NAMALWA (cell line): ENCODE measurements around the gene RPS17.
"Not testable (repeated sequence)": the region's sequence is repeated elsewhere in the genome, so short reads cannot be mapped to it uniquely, and the experiment has no call there.

ENCODE experiments used
- DNase-seq: peaks from one replicate; pipeline ENCODE4 v3.0.0-alpha.2; 2015; ENCODE audit warnings: low spot score

Gene RPS17

GRCh38 chr15:82507087-82507486 is 33.2 kb downstream of the RPS17 start:
- not testable (repeated sequence) for DNase-seq

- not testable (repeated sequence) for DNase-seq
Measured at GRCh38 chr15:82505842-82506241, 34.4 kb downstream of the RPS17 start.

- not testable (repeated sequence) for DNase-seq
Measured at GRCh38 chr15:82504074-82504473, 36.2 kb downstream of the RPS17 start.

- DNase-seq: not testable (repeated sequence)
Measured at GRCh38 chr15:82502700-82503339, 37.4 kb downstream of the RPS17 start.

GRCh38 chr15:82500772-82501171 is 39.5 kb downstream of the RPS17 start:
- peak; percentile 1 for DNase-seq

GRCh38 chr15:82497978-82498377 is 42.3 kb downstream of the RPS17 start:
- not testable (repeated sequence) for DNase-seq

- not testable (repeated sequence) for DNase-seq
Measured at GRCh38 chr15:82488250-82488649, 52.0 kb downstream of the RPS17 start.

GRCh38 chr15:82487045-82487444 is 53.2 kb downstream of the RPS17 start:
- DNase-seq: not testable (repeated sequence)
